Fibroblast of gingiva (primary cell): ENCODE results near the gene ERFL.

Source experiments
- DNase-seq: peaks from one replicate; pipeline ENCODE4 v3.0.0-alpha.2; 2011; ENCODE audit warnings: low read depth

ERFL gene

DNA sequence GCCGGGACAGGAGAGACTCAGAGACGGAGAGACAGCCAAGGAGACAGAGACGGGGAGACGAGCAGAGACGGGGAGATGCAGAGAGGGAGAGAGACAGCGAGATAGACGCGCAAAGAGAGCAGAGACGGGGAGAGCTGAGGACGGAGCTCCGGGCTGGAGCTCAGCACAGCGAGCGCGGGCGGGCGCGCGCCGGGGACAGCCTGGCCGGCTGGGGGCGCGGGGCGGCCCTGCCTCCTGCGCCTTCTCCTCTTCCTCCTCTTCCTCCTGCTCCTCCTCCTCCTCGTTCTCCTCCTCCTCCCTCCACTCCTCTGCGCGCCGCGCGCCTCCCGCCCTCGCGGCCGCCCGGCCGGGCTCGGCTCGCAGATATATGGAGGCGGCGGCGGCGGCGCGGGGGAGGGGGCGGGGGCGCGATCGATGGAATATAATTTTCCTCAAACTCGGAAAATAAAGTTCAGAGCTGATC lies at the start of gene ERFL:
Gene ERFL, minus strand, starts transcription at position 229 of the 463 bp plus-strand sequence. CDS start 15,530 bp downstream, outside the sequence.
- DNase-seq = no peak

DNA sequence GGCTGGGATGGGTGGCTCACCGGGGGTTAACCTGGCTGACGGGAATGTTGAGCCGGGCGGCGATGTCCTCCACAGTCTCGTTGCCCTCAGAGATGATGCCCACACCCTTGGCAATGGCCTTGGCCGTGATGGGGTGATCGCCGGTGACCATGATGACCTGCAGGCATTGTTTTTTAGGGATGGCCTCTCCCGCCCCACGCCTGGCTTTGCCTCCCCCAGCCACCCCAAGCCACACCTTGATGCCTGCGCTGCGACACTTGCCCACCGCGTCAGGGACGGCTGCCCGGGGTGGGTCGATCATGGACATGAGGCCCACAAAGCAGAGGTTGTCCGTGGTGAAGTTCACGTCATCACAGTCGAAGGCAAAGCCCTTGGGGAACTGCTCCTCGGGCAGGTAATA lies 49.7 kb upstream of the ERFL start:
- DNase-seq = no peak

DNA sequence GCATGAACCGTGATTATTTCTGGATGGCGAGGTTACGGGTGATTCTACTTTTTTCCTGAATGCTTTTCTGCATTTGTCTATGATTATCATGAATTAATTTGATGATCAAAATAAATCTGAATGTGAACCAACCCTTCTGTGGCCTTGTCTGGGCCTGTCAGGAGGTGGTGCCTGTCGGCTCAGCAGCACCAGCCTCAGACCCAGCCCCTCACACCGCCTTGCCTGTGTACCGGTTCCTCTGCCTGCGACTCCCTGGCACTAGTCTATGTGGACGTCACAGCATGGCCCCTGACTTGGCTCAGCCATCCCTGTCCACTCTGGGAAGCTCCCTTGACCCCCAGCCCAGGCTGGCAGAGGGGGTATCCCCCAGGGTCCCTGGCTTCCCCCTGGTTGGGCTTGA lies 46.4 kb upstream of the ERFL start:
- DNase-seq = no peak

DNA sequence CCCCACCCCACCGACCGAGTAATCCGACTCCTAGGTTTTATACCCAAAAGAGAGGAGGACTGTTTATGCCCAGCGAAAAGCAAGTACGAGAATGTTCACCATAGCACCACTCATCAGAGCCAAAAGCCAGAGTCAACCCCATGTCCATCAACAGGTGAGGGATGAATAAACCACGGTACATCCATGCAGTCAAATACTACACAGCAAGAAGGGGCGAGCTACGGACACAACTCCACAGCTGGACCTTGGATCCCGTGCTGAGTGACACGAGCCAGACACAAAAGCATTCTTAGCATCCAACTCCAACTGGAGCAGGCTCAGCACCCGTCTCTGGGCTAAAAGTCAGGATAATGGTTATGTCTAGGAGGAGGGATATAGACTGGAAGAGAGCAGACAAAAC lies 43.1 kb upstream of the ERFL start:
- DNase-seq = no peak

DNA sequence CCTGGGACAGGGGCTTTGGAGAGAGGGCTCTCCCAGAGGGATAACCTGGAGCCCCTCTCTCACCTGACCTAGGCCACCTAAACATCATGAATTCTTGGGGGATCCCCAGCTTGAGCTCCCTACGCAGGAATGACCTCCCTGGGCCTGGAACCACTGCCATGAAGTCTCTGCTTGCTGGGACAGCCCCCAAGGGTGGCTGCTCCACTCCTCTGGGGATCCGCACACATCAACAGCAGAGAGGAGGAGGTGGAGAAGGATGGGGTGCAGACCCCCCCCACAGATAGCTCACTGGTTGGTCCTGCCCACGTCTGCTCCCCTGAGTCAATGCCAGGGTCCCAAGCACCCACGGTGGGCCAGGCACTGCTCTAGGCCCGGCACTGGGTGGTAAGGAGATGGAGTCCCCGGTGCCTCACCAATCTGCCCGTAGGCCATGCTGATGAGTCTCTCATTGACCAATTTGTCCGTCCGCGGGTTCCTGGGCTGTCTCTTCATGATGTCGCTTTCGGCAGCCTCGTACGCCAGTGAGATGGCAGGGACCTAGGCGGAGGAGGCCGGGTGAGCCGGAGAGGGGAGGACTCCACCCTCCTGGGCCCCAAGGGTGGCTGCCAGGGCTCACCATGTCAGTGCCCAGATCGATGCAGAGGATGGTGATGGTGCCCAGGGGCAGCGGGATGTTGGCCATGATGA lies 41.7 kb upstream of the ERFL start:
- DNase-seq = no peak

DNA sequence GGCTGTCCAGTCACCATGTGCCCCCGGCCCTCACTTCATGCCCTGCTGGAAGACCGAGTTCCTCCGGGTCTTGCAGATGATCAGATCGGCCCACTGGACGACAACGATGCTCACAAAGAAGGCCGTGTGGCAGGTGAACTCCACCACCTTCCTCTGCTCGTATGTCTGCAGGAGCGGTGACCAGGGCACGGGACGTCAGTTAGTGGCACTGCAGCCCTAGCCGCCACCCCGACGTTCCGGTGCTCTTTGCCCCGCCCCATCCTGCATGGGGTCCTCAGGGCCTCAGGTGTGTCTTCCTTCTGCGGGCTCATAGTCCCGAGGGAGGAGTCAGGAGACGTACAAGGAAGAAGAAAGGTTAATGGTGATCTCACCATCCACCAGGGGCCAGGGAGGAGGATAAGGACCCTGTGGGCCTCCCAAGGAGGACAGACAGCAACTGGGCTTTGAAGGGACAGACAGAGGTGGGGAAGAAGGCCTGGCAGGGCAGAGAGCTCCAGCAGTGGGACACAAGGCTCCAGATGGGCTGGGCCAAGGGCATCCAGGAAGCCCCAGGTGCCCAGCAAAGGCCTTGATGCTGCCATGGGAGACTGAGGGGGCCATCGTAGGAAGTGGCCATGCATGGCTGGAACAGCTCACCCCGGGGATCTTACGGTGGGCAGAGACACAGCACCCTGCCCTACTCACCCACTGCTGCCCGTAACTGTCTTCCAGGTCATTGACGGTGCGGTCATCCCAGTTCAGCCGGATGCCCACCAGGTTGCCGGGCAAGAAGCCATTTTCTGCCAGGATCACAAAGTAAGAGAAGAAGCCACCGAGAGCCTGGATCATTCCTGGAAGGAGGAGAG lies 40.7 kb upstream of the ERFL start:
- DNase-seq = no peak

DNA sequence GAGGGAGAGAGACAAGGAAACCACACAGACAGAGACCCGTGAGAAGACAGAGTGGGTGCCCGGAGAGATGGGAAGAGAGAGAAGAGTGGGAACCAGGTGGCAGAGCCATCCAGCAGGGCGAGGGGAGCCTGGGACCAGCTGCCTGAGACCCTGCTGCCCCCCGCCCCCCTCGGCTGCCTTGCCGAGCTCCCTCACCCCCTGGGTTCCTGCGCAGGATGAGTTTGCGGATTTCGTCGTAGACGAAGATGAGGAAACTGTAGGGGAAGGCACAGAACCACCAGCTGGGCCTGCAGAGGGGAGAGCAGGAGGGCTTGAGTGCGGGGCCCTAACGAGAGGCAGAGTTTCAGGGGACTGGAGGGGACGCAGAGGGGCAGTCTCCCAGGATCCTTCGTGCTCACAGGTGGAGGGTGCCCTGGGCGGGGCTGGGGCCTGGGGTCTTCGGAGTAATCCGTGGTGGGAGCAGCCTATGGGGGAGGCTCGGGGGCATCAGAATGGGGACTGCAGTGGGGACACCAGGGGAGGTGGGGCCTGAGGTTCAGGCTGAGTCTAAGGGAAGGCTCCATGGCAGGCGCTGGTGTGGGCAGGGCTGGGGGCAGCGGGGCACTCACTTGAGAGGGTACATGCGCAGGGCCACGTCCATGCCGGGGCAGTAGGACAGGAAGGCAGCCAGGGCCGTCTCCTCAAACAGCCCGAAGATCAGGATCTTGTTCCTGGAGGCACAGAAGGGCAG lies 39.0 kb upstream of the ERFL start:
- DNase-seq = no peak

DNA sequence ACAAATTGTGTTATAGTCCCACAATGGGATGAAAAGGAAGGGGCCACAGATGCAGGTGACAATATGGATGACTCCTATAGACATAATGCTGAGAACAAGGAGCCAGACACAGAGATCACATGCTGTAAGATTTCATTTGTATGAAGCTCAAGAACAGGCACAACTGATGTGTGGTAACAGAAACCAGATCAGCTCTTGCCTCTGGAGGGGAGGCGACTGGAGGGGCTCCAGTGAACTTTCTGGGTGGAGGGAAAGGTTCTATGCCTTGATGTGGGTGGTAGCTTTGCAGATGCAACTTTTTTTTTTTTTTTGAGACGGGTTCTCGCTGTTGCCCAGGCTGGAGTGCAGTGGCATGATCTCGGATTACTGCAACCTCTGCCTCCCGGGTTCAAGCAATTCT lies 36.9 kb upstream of the ERFL start:
- no peak for DNase-seq

DNA sequence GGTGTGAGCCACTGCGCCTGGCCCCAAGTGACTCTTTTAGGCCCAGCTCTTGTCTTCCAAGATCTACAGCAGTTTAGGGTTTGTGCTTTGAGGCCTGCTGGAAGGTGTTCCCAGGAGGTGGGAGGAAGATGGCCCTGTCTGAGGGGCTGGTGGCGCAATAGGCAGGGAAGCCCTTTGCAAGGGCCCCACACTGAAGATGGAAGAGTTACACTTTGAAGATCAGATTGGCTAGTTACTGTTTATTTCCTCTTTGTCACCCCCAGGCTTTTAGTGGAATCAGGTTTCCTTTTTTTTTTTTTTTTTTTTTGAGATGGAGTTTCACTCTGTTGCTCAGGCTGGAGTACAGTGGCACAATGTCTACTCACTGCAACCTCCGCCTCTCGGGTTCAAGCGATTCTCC lies 32.7 kb upstream of the ERFL start:
- no peak for DNase-seq

DNA sequence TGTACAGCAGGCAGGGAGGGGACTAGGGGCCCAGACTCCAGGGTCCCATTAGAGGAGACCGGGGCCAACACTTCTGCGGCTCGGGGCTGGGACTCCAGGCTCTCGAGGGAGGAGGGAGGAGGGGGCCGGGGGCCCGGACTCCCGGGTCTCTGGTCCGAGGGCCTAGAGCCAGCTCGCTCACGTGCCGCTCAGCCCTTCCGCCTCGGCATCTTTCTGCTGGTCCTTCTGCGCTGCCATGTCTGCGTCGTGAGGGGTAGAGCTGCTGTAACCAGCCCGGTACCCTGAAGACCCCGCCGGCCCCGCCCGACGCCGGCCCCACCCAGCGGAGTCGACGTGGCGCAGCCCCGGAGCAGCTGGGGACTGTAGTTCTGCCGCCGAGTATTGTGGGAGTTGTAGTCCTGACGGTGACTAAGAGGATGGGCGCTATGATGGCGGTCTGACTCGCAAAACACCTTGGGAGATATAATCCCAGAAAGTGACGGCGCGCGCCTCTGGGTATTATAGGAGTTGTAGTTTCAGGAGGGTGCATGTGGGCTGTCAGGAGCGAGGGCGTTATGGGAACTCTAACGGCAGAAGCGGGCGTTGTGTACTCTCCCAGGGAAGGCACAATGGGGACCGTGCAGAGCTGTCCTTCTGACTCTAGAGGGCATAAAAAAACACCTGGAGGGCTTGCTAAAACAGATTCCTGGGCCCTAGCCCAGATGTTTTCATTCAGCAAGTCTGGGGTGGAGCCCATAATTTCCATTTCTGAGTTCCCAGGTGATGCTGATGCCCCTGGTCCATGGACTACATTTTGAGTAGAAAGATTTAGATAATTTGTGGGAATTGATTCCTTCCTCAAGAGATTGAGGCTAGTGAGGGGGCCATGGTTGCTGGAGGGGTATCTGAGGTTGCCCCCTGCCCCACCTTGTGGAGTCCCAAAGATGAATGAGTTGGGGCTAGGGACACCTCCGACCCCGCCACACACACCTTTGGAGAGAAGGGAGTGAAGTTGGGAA lies 31.1 kb upstream of the ERFL start, which contains the start of gene RABAC1:
Gene RABAC1, minus strand, starts transcription at position 266 of the 998 bp plus-strand sequence. Its CDS starts 29 bp downstream, at position 237.
- peak; percentile 86 for DNase-seq

DNA sequence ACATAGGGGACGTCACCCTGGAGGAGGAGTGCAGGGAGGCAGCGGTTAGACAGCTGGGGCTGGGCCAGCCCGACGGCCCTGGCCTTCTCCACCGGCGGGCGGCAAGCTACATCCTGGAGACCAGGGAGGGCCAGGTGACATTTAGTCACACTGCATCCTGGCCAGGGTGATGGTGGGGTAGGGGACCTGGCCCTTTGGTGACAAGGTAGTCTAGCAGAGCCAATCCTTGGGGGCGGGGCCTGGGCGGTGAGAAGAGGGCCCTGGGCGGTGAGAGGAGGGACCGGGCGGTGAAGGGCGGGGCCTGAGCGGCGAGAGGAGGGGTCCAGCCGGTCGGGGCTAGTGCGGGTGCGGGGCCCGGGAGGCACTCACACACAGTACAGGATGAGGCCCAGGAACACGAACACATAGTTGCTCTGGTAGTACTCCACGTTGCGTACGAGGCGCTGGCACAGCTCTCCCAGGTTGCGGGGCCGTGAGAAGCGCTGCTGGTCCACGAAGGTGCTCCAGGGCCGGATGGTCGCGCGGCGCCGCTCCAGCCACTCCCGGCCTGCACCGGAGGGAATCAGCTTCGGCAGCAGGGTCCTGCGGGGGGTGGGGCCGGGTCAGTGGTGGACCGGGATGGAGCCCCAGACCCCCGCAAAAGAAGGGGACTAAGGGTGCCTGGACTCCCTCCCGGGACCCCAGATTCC lies 30.3 kb upstream of the ERFL start:
- DNase-seq = peak; percentile 69

DNA sequence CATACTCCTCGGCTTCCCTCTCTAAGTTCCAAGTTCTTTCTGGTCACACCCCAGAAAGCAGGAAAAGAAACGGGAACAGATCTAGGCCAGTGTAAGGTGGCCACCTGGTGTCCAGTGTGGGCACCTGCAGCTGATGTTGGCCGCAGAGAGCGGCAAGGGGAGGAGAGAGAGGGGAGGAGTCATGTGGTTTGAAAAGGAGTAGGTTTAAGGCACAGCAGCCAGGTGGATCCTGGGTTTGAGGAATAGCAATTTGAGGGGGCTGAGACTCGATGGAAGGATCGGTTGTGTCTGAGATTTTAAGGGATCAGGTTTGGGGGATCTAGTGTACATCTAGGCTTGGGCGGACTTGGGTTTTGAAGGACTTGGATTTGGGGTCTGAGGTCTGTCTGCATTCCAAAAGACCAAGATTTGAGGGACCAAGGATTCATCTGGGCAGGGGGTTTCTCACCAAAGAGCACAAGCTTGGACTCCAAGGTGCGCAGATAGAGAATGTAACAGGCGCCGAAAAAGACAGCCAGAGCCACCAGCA lies 29.7 kb upstream of the ERFL start:
- peak; percentile 70 for DNase-seq

DNA sequence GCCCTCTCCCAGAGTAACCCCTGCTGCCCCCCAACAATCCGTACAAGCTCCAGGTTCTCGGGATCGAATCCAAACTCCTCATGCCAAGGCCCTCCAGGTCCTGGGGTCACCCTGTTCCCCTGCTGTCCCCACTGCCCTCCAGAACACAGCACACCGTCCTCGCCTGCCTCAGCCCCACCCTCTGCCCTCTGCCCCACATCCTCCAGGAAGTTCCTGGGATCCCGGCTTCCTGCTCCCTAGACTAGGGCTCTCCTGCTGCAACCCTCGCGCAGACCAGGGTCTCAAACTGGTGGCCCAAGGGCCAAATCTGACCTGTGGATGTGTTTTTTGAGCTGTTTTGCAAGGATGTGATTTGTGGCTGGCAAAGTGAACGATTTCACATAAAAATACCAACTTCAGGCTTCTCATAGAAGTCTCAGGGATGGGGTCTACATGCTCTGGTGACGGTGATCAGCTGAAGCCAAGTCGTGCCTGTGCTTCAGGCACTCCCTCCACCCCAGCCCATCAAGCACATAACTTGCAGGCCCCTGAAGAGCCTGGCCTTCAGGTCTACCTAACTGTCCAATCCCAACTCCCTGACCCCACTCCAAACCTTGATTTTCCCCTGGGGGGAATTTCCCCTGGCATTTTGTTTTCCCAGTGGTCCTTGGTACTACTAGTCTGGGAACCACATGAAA lies 29.1 kb upstream of the ERFL start:
- no peak for DNase-seq

DNA sequence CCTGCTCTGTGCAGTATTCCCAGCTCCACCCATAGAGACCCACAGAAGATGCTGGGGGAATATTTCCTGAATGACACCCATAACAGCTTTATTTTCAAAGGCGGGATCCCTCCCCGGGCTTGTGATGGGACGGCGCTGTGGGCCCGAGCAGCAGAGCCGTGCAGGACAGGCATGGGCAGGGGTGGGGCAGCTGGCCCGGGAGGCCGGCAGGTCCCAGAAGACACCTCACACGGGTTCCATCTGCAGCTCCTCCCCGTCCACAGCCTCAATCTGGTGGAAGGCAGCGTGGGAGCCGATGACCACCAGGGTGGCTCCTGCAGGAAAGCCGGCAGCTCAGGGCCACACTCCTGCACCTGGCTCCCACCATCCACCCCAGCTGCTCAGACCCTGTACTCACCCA lies 28.4 kb upstream of the ERFL start:
- DNase-seq = no peak

DNA sequence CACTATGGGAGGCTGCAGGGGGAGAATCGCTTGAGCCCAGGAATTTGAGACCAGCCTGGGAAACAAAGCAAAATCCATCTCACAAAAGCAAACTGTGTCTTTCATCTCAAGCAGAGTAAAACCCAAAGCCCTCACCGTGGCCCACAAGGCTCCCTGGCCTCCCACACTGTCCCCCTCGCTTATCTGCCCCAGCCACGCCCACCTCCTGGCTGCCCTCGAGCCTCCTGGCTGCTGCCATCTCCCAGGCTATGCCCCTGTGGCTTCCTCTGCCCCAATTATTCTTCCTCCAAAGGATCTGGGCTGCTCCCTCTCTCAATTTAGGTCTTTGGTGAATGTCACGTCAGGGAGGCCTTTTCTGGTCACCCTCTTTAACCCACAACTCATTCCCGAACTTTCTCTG lies 27.3 kb upstream of the ERFL start:
- no peak for DNase-seq

DNA sequence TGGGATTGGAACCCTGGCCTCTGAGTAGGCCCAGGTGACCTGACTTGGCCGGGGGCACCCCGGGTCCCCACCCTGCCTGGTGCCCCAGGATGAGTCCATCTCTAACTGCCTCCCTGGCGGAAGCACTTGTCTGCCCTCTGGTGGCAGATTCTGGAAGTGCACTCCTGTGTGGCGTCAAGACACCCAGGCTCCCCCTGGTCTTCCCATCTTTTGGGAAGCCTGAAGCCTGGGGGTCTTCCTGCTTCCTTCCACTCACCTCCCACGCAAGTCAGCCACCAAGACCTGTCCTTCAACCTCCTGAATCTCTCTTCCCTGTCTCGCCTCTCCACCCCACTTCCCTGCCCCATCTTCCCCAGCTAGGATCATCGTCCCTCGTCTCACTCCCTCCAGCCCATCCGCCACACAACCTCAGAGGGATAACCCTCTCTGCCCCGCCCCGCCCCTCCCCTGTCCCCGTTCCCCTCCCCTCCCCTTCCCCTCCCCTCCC lies 23.5 kb upstream of the ERFL start:
- DNase-seq = peak; percentile 49

DNA sequence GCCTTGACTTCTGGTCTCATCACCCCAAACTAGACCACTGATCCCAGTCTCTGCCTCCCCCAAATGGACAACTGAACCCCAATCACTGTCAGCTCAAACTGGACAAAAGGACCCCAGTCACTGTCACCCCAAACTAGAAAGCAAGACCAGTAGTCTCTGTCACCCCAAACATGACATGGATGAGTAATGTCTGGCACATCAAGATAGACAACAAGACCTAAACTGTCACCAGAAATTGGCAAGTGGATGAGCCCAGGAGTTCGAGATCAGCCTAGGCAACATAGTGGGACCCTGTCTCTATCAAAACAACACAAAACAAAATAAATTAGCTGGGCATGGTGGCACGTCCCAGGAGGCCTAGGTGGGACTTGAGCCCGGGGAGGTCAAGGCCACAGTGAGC lies 18.8 kb upstream of the ERFL start:
- DNase-seq = no peak

DNA sequence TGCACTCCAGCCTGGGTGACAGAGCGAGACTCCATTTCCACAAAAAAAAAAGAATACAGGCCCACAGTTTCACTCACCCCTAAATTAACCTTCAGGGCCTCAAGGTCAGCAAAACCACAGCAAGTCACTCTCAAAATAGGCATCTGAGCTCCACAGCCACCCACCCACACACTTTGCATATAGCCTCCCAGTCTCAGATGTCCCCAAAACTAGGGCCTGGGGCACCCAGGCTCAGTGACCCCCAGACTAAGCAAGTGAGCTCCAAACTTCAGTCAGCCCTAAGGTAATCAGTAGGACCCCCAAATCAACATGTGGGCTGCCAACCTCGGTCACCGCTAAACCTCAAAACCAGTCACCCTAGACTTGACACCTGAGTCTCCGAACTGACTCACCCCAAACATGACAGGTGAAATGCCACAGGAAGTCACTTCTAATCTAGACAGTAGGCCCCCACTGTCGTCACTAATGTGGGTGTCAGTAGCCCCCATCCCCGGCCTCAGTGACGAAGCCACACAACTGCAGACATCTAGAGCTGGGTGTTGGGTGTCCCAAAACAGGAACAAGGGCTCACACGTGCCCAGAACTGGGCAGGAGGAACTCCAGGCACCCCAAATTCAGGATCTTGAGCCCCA lies 17.0 kb upstream of the ERFL start:
- DNase-seq = no peak

DNA sequence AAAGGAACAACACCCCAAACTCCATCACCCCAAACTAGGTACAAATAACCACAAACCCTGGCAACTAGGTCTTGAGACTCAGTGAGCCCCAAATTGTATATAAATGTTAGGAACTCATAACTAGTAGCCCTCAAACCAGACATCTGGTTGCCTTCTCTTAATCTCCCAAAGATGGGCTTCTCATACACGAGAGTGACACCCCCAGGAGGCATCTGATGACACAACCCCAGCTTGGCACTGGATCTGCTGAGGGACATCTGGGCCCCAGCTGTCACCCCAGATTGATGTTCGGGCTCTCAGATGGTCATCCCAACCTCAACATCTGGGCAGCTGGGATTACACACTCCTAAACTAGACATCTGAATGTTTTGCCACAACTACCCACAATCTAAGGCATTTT lies 16.1 kb upstream of the ERFL start:
- DNase-seq = no peak
